GM12878 (cell line): ENCODE results near the gene FUZ. TPM values are rescaled to one million over a fixed set of nuclear protein-coding genes. Genes with fewer than 3 reads are reported as not detected.

ENCODE experiments used
- ATAC-seq: fragments of 200-7000 bp; cut with Tn5 transposase; 3 replicates; pipeline ENCODE4 v1.9.1; 2020; ENCODE audit warnings: mild to moderate bottlenecking, moderate library complexity
- BruUV-seq: library from RNA; stranded (reverse); fragments of 400-500 nt; replicated peaks from 2 replicates; lab custom pipeline; 2021; lab: Mats Ljungman, UMichigan
- CTCF ChIA-PET: fragments of 300-600 bp; sonication (Branson Sonifier 250); formaldehyde crosslinking; extraction: SDS; loops from one replicate; lab custom pipeline; 2021; ENCODE audit warnings: inconsistent platforms; lab: Yijun Ruan, JAX
- POLR2A ChIA-PET: fragments of 350-600 bp; formaldehyde crosslinking; extraction: SDS; loops from one replicate; lab custom pipeline; 2021; ENCODE audit warnings: inconsistent platforms; lab: Charles Lee
- RAD21 ChIA-PET: fragments of 300-600 bp; sonication (Branson Sonifier 250); formaldehyde crosslinking; loops from one replicate; lab custom pipeline; 2023; ENCODE audit warnings: antibody characterized with exemption; ENCODE audit not compliant: unreplicated experiment; lab: Charles Lee
- SMC1A ChIA-PET: fragments of 300-600 bp; sonication (Branson Sonifier 250); formaldehyde crosslinking; loops from one replicate; lab custom pipeline; 2023; ENCODE audit not compliant: unreplicated experiment, uncharacterized antibody; lab: Charles Lee
- DNase-seq: peaks from one replicate; pipeline ENCODE4 v3.0.0-alpha.2; 2011; ENCODE audit warnings: low read depth, low spot score
- FAIRE-seq: peaks from 3 replicates; lab custom pipeline; 2011; peaks lifted over from hg19 to GRCh38; lab: Jason Lieb, UNC
- H2AFZ ChIP-seq: 2 replicates; pipeline ENCODE4 v1.6.0; 2011; ENCODE audit warnings: low read depth, low read length, control low read depth; ENCODE audit not compliant: control insufficient read depth
- H3K27ac ChIP-seq: 2 replicates; pipeline ENCODE4 v1.5.1; 2011; ENCODE audit warnings: control low read depth; ENCODE audit not compliant: control insufficient read depth, insufficient read depth
- H3K27me3 ChIP-seq, 2 experiments: replicated peaks in 1 of 2; 2 replicates each; pipeline versions ENCODE4 v1.6.0 to v1.6.1; 2011; ENCODE audit warnings: low read length in 1 of 2; ENCODE audit not compliant: control insufficient read depth in 2 of 2, insufficient read depth in 2 of 2
- H3K36me3 ChIP-seq, 2 experiments: 2 replicates each; pipeline ENCODE4 v1.5.1; 2011; ENCODE audit warnings: low read length in 1 of 2; ENCODE audit not compliant: control insufficient read depth in 2 of 2, insufficient read depth in 2 of 2
- H3K4me1 ChIP-seq: 2 replicates; pipeline ENCODE4 v1.6.1; 2011; ENCODE audit warnings: mild to moderate bottlenecking, low read length, moderate library complexity, mixed read lengths; ENCODE audit not compliant: control insufficient read depth, insufficient read depth
- H3K4me2 ChIP-seq: 2 replicates; pipeline ENCODE4 v1.6.0; 2011; ENCODE audit warnings: control low read depth; ENCODE audit not compliant: control insufficient read depth, insufficient read depth
- H3K4me3 ChIP-seq: fragments of 200-600 bp; sonication (generic); 2 replicates; pipeline ENCODE4 v1.5.1; 2016
- H3K79me2 ChIP-seq: 2 replicates; pipeline ENCODE4 v1.6.0; 2011; ENCODE audit warnings: low read length; ENCODE audit not compliant: control insufficient read depth, insufficient read depth
- H3K9ac ChIP-seq: 2 replicates; pipeline ENCODE4 v1.8.0; 2011; ENCODE audit warnings: low read length, control low read depth, mixed read lengths; ENCODE audit not compliant: control insufficient read depth, insufficient read depth
- H3K9me3 ChIP-seq: replicated peaks from 3 replicates; pipeline ENCODE4 v1.5.1; 2011; ENCODE audit warnings: mild to moderate bottlenecking, low read length; ENCODE audit not compliant: control insufficient read depth, insufficient read depth
- H4K20me1 ChIP-seq: 2 replicates; pipeline ENCODE4 v1.6.0; 2011; ENCODE audit not compliant: control insufficient read depth, insufficient read depth
- CBX3 ChIP-seq: fragments of 200-600 bp; sonication (generic); IDR thresholded peaks from 2 replicates; pipeline ENCODE4 v1.6.1; 2016; ENCODE audit warnings: low read depth, borderline replicate concordance
- EZH2 ChIP-seq: IDR thresholded peaks from 2 replicates; pipeline ENCODE4 v1.6.1; 2012; ENCODE audit warnings: low read depth, mild to moderate bottlenecking, control low read depth, inconsistent platforms, low read length, borderline replicate concordance; ENCODE audit not compliant: control insufficient read depth
- FOS ChIP-seq: IDR thresholded peaks from 3 replicates; pipeline ENCODE4 v1.6.1; 2011; ENCODE audit warnings: borderline replicate concordance; ENCODE audit not compliant: insufficient read length; ENCODE audit errors: extremely low read depth
- GATAD2B ChIP-seq: fragments of 450-650 bp; conservative IDR thresholded peaks from 2 replicates; pipeline ENCODE4 v1.6.1; 2017; ENCODE audit warnings: low read depth, mild to moderate bottlenecking, moderate library complexity
- HDAC2 ChIP-seq: fragments of 200-600 bp; sonication (generic); IDR thresholded peaks from 2 replicates; pipeline ENCODE4 v1.6.1; 2017
- MTA2 ChIP-seq: fragments of 450-650 bp; IDR thresholded peaks from 2 replicates; pipeline ENCODE4 v1.6.1; 2016; ENCODE audit warnings: low read depth, mild to moderate bottlenecking, moderate library complexity
- NFIC ChIP-seq: IDR thresholded peaks from 2 replicates; pipeline ENCODE4 v1.6.1; 2012; ENCODE audit warnings: low read depth, mild to moderate bottlenecking, inconsistent platforms, low read length, moderate library complexity
- NFYA ChIP-seq: IDR thresholded peaks from 2 replicates; pipeline ENCODE4 v1.6.1; 2011; ENCODE audit warnings: low read depth, mild to moderate bottlenecking, low read length, improper control_type of control experiment, borderline replicate concordance
- POU2F2 ChIP-seq: IDR thresholded peaks from 3 replicates; pipeline ENCODE4 v1.6.1; 2011; ENCODE audit warnings: low read depth, mild to moderate bottlenecking, low read length, borderline replicate concordance
- SIX5 ChIP-seq: IDR thresholded peaks from 2 replicates; pipeline ENCODE4 v1.6.1; 2011; ENCODE audit warnings: mild to moderate bottlenecking, low read depth, low read length, moderate library complexity; ENCODE audit not compliant: severe bottlenecking
- SPI1 ChIP-seq: IDR thresholded peaks from 2 replicates; pipeline ENCODE4 v1.6.1; 2011; ENCODE audit warnings: low read depth, mild to moderate bottlenecking, low read length, moderate library complexity, borderline replicate concordance; ENCODE audit not compliant: insufficient read depth
- TAF1 ChIP-seq: IDR thresholded peaks from 2 replicates; pipeline ENCODE4 v1.6.1; 2011; ENCODE audit warnings: mild to moderate bottlenecking, low read depth, low read length, borderline replicate concordance
- YBX1 ChIP-seq: fragments of 450-650 bp; IDR thresholded peaks from 2 replicates; pipeline ENCODE4 v1.6.1; 2016; ENCODE audit warnings: antibody characterized with exemption
- ZBTB4 ChIP-seq: fragments of 450-650 bp; formaldehyde crosslinking; IDR thresholded peaks from 2 replicates; pipeline ENCODE4 v1.4.0; 2022; ENCODE audit warnings: mild to moderate bottlenecking, moderate library complexity
- ZNF217 ChIP-seq: fragments of 450-650 bp; IDR thresholded peaks from 2 replicates; pipeline ENCODE4 v1.6.1; 2017; ENCODE audit warnings: antibody characterized with exemption, mild to moderate bottlenecking
- WGBS: methylation state at CpG from one replicate; pipeline ENCODE4 v1.1.6; 2016; ENCODE audit warnings: low lambda C conversion rate; ENCODE audit not compliant: insufficient replicate concordance, insufficient coverage; ENCODE audit errors: missing lambda C conversion rate; 5-methylcytosine and 5-hydroxymethylcytosine counted together
- in situ Hi-C: fragments of 300-500 bp; cut with MboI; formaldehyde crosslinking; loops from 9 replicates; pipeline ENCODE4 v1.14.3; 2018; ENCODE audit warnings: mixed read lengths
- intact Hi-C: fragments of 100-400 bp; cut with micrococcal nuclease; formaldehyde crosslinking; loops from one replicate; pipeline ENCODE4 v1.14.2; 2022; ENCODE audit not compliant: unreplicated experiment
- polyA plus RNA-seq, 11 experiments: library from polyadenylated mRNA; depleted of rRNA in 4 of 11; unstranded in 6 of 11; stranded (reverse) in 5 of 11; fragments of >200 nt; fragmentation: Nextera tagmentation in 4 of 11; fragmentation: Illumina TruSeq in 1 of 11; extraction: Ambion mirVana in 4 of 11; extraction: Trizol in 1 of 11; gene quantifications; 1 replicate in 1 of 11; 2 replicates in 10 of 11; pipeline versions ENCODE4 v1.2.1 to v1.2.3, GENCODE V29; 2011 to 2016; ENCODE audit warnings: inconsistent platforms in 2 of 11, missing spikeins in 2 of 11, low read depth in 1 of 11
- total RNA-seq, 4 experiments: library from RNA; depleted of rRNA in 3 of 4; stranded (reverse); fragments of >200 nt in 3 of 4; fragmentation: Illumina TruSeq in 1 of 4; extraction: Trizol in 1 of 4; gene quantifications; 2 replicates each; pipeline versions ENCODE4 v1.2.1 to v1.2.3, GENCODE V29; 2013 to 2021

FUZ gene
- total and polyA plus RNA-seq, 10 of the 15 experiments (the other 5 are each of a cell fraction or from before 2014, with no cell fraction given), result 0.18 to 11.5 (median 8.8) TPM

DNA sequence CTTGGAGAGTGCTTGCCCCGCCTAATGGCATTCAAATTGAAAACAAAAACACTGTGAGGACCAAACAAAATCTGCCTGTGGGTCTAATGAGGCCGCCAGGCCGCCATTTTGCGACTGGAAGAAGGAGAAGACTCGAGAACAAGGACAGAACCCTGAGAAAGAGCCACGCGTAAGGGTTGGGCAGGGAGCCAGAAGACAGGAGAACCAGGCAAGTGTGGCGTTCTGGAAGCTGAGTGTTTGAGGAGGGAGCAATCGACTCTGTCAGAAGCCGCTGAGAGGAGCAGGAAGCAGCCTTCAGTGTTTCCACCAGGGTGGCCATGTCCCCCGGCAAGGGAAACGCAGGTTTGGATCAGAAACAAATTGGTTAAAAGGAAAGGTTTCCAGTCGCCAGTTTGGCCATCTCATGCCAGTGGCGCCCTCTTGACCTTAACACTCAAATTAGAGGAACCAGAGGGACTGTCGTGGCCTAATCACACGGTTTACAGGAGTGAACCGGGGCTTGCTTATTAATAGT lies 27.7 kb upstream of the FUZ start:
- H2AFZ ChIP-seq, result no peak overlapping the region
- BruUV-seq, result no TSS peak
- no peak for ATAC-seq
- CTCF ChIA-PET, result no interaction called here
- no peaks in the 10 kb centered on the region for H3K9me3 ChIP-seq
- TF ChIP-seq MTA2 (no peak), NFYA (no peak), POU2F2 (no peak), YBX1 (no peak), SIX5 (no peak), ZBTB4 (no peak), GATAD2B (no peak), HDAC2 (no peak), EZH2 (no peak), CBX3 (no peak), SPI1 (no peak), TAF1 (no peak), FOS (no peak), NFIC (no peak), ZNF217 (no peak)
- no peaks in the 10 kb centered on the region for H3K79me2 ChIP-seq
- intact Hi-C loops (no loop called here), in situ Hi-C loops (no loop called here)
- SMC1A ChIA-PET, result no interaction called here
- no peak for FAIRE-seq
- H4K20me1 ChIP-seq, result no peaks in the 10 kb centered on the region
- H3K27ac ChIP-seq, result no peak overlapping the region
- POLR2A ChIA-PET, result no interaction called here
- 91% methylated on average over 17 of the region's 17 CpGs for WGBS
- H3K36me3 ChIP-seq, result peaks cover 6 to 10% of the 10 kb centered on the region in 2 experiments
- no peak for DNase-seq
- RAD21 ChIA-PET, result interaction anchor here (1.1 kb wide), 1 partner anchor 74 kb away, joined by 6 read pairs; the partner anchor contains the start of gene AP2A1
- H3K9ac ChIP-seq, result no peak overlapping the region
- H3K4me2 ChIP-seq, result no peak overlapping the region
- no peak overlapping the region for H3K4me3 ChIP-seq
- H3K27me3 ChIP-seq, result no peaks in the 10 kb centered on the region
- H3K4me1 ChIP-seq, result peaks cover 13% of the 10 kb centered on the region
